ENCODE measurements around the gene WDR33. TPM values are rescaled to one million over a fixed set of nuclear protein-coding genes. Genes with fewer than 3 reads are reported as not detected.
A peak's percentile ranks its signal among the peaks of the same experiment; 100 is the strongest.

WDR33 gene
- total and polyA plus RNA-seq, 4 donors, result 8.1 to 55.1 (median 29.5) TPM

DNA sequence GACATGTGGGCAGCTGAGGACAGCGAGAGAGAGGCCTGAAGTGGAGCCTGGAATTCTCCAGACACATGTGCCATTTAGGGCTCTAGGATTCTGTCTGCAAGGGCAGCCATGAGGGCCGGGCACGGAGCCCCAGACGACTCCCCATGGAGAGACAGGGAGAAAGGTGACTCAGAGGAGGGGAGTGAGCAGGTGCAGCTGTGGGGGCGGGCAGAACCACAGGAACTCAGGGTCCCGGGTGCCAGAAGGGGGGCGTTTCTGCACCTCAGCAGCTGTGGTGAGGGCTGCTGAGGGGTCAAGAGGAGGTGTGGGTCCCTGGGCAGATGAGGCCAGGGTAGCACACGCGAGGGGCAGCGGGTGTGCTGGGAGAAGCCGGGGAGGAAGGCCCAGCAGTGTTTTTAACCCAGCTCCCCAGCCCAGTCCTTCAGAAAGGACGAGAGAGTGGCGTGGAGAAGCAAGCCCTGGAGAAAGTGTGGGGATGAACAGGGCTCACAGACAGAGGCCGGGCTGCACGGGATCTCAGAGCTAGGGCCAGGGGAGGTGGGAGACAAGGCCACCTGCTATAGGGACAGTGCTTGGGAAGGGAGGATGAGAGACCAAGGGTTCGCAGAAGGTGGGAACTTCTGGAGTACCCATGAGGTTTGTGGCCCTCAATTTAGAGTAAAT lies 157.4 kb downstream of the WDR33 start:
- H3K4me3 ChIP-seq (ENCODE audit: low read length in 2 of 2), result no peak overlapping the region
- no peaks in the 10 kb centered on the region for H3K27me3 ChIP-seq (ENCODE audit: control insufficient read depth in 1 of 2, insufficient read depth in 2 of 2, low read length in 1 of 2)
- H3K4me1 ChIP-seq (ENCODE audit: control insufficient read depth in 1 of 2, insufficient read depth in 2 of 2, low read length in 2 of 2), result no peaks in the 10 kb centered on the region
- H3K27ac ChIP-seq (ENCODE audit: low read depth in 1 of 2, low read length in 2 of 2), result no peak overlapping the region
- H3K36me3 ChIP-seq (ENCODE audit: control insufficient read depth in 1 of 2, insufficient read depth in 2 of 2, low read length in 1 of 2), result peaks cover 0 to 5% of the 10 kb centered on the region in 2 donors
- DNase-seq, result peak in 1 of 2 donors; percentile 43
- intact Hi-C loops (cut with DNase I), result loop anchor here in 1 of 2 donors (5.0 kb wide), 2 partner anchors 44 to 136 kb away; no protein-coding TSS in a partner anchor
- no peaks in the 10 kb centered on the region for H3K9me3 ChIP-seq (ENCODE audit: control insufficient read depth, low read length)
- WGBS, 2 donors, result 76 to 82% methylated on average over 16 of the region's 16 CpGs
- no peak for ATAC-seq (ENCODE audit: low FRiP score)

GRCh38 chr2:127652786-127653357 lies 158.1 kb downstream of the WDR33 start:
- Histone ChIP-seq H3K4me1 (ENCODE audit: control insufficient read depth in 1 of 2, insufficient read depth in 2 of 2, low read length in 2 of 2) (no peaks in the 10 kb centered on the region), H3K4me3 (ENCODE audit: low read length in 2 of 2) (no peak overlapping the region), H3K27ac (ENCODE audit: low read depth in 1 of 2, low read length in 2 of 2) (peak overlapping the region in 1 of 2 donors; percentile 3), H3K36me3 (ENCODE audit: control insufficient read depth in 1 of 2, insufficient read depth in 2 of 2, low read length in 1 of 2) (peaks cover 0 to 5% of the 10 kb centered on the region in 2 donors), H3K9me3 (ENCODE audit: control insufficient read depth, low read length) (no peaks in the 10 kb centered on the region), H3K27me3 (ENCODE audit: control insufficient read depth in 1 of 2, insufficient read depth in 2 of 2, low read length in 1 of 2) (no peaks in the 10 kb centered on the region)
- DNase-seq (peak in 1 of 2 donors; percentile 38), ATAC-seq (ENCODE audit: low FRiP score) (no peak)
- intact Hi-C loops (cut with DNase I), result loop anchor here in 1 of 2 donors (5.0 kb wide), 2 partner anchors 44 to 136 kb away; no protein-coding TSS in a partner anchor
- 48 to 52% methylated on average over 25 of the region's 25 CpGs for WGBS, 2 donors

- DNase-seq (peak in 1 of 2 donors; percentile 62), ATAC-seq (ENCODE audit: low FRiP score) (peak; percentile 12)
- intact Hi-C loops (cut with DNase I), result loop anchor here in 1 of 2 donors (5.0 kb wide), 2 partner anchors 45 to 135 kb away; no protein-coding TSS in a partner anchor
- H3K9me3 ChIP-seq (ENCODE audit: control insufficient read depth, low read length), result no peaks in the 10 kb centered on the region
- H3K36me3 ChIP-seq (ENCODE audit: control insufficient read depth in 1 of 2, insufficient read depth in 2 of 2, low read length in 1 of 2), result peaks cover 0 to 5% of the 10 kb centered on the region in 2 donors
- WGBS, 2 donors, result 51 to 57% methylated on average over 14 of the region's 14 CpGs
- H3K4me3 ChIP-seq (ENCODE audit: low read length in 2 of 2), result no peak overlapping the region
- no peaks in the 10 kb centered on the region for H3K27me3 ChIP-seq (ENCODE audit: control insufficient read depth in 1 of 2, insufficient read depth in 2 of 2, low read length in 1 of 2)
- H3K4me1 ChIP-seq (ENCODE audit: control insufficient read depth in 1 of 2, insufficient read depth in 2 of 2, low read length in 2 of 2), result no peaks in the 10 kb centered on the region
- peak overlapping the region in 1 of 2 donors; percentile 20 for H3K27ac ChIP-seq (ENCODE audit: low read depth in 1 of 2, low read length in 2 of 2)
Observed at GRCh38 chr2:127651971-127652550, 158.9 kb downstream of the WDR33 start.

- peak overlapping the region in 1 of 2 donors; percentile 22 for H3K27ac ChIP-seq (ENCODE audit: low read depth in 1 of 2, low read length in 2 of 2)
- DNase-seq, result peak in 1 of 2 donors; percentile 50
- H3K9me3 ChIP-seq (ENCODE audit: control insufficient read depth, low read length), result no peaks in the 10 kb centered on the region
- WGBS, 2 donors, result 84 to 95% methylated on average over 29 of the region's 29 CpGs
- intact Hi-C loops (cut with DNase I), result loop anchor here in 1 of 2 donors (5.0 kb wide), 2 partner anchors 46 to 134 kb away; no protein-coding TSS in a partner anchor
- ATAC-seq (ENCODE audit: low FRiP score), result no peak
- no peak overlapping the region for H3K4me3 ChIP-seq (ENCODE audit: low read length in 2 of 2)
- H3K4me1 ChIP-seq (ENCODE audit: control insufficient read depth in 1 of 2, insufficient read depth in 2 of 2, low read length in 2 of 2), result no peaks in the 10 kb centered on the region
- no peaks in the 10 kb centered on the region for H3K27me3 ChIP-seq (ENCODE audit: control insufficient read depth in 1 of 2, insufficient read depth in 2 of 2, low read length in 1 of 2)
- H3K36me3 ChIP-seq (ENCODE audit: control insufficient read depth in 1 of 2, insufficient read depth in 2 of 2, low read length in 1 of 2), result peaks cover 0 to 3% of the 10 kb centered on the region in 2 donors
Observed at GRCh38 chr2:127651381-127651809, 159.6 kb downstream of the WDR33 start.

Other genes with a start within 250 kb of the WDR33 start
- under 1 TPM in 1 of 2 donors, not detected in 1; 0.16 TPM for gene GPR17, start 165.0 kb downstream of the WDR33 start, total RNA-seq
- gene GPR17, start 165.0 kb downstream of the WDR33 start, polyA plus RNA-seq, result 1 to 10 TPM in 1 of 2 donors, under 1 TPM in 1; 0.63 to 3.7 TPM
- gene LIMS2, start 135.6 kb downstream of the WDR33 start, total RNA-seq, result 100 to 1,000 TPM; 189 to 248 TPM
- gene LIMS2, start 135.6 kb downstream of the WDR33 start, polyA plus RNA-seq, result 1,000 to 10,000 TPM in 1 of 2 donors, 100 to 1,000 TPM in 1; 188 to 2,193 TPM
- 1 to 10 TPM; 3.8 to 4.9 TPM for gene SFT2D3, start 109.7 kb downstream of the WDR33 start, total RNA-seq
- gene SFT2D3, start 109.7 kb downstream of the WDR33 start, polyA plus RNA-seq, result 1 to 10 TPM; 3.3 to 4.2 TPM
- gene POLR2D, start 47.0 kb upstream of the WDR33 start, total RNA-seq, result 10 to 100 TPM; 18.5 TPM
- gene POLR2D, start 47.0 kb upstream of the WDR33 start, polyA plus RNA-seq, result 1 to 10 TPM; 7.9 to 9.0 TPM
- 10 to 100 TPM; 15.7 to 17.3 TPM for gene AMMECR1L, start 74.8 kb upstream of the WDR33 start, total RNA-seq
- gene AMMECR1L, start 74.8 kb upstream of the WDR33 start, polyA plus RNA-seq, result 1 to 10 TPM; 3.5 to 8.2 TPM
- gene SAP130, start 216.9 kb upstream of the WDR33 start, total RNA-seq, result 10 to 100 TPM; 23.5 to 23.8 TPM
- 1 to 10 TPM; 3.6 to 9.2 TPM for gene SAP130, start 216.9 kb upstream of the WDR33 start, polyA plus RNA-seq

Measured in aorta (tissue), 5 donors.